Upper lobe of left lung (tissue), 4 donors: ENCODE results near the gene RGS8.

ENCODE experiments used
- CTCF ChIP-seq, 6 experiments: fragments of 450-650 bp in 4 of 6; fragments of 200-600 bp in 2 of 6; sonication (generic) in 2 of 6; IDR thresholded peaks; one replicate each; pipeline ENCODE4 v1.5.1; 2016 to 2019; ENCODE audit warnings: antibody characterized with exemption in 6 of 6
- POLR2AphosphoS5 ChIP-seq, 2 donors: sonication (generic); formaldehyde crosslinking; IDR thresholded peaks; one replicate each; pipeline ENCODE4 v1.5.1; 2017; ENCODE audit warnings: antibody characterized with exemption in 2 of 2

DNA sequence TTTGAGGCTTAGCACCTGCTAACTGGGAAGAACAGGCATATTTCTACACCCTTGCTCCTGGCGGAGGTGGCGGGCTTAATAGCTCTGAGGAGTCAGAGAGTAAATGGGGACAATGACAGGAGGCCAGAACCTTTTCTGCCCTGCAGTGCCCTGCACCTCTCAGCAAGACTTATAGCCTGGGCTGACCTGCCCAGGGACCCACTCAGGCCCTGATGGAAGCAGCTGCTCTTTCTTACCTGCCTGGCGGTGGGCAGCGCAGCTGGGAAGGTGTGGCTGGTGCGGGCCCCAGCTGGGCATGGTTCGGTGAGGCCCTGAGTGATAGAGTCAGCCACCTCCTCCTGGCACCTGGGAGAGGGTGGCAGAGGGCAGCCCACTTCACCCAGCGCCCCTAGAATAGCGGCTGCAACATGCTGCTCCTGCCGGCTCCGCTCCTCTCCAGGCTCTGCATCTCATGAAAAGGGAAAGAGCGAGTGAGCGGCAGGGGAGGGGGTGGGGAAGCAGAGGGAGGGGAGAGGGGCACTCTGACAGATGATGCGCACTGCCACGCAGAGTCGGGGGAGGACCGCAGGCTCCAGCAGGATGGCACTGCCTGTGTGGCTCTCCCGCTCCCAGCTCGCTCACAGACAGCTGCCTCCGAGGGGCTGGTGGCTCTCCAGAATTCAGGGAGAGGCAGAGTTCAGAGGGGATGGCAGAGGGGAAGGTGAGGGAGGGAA, at the start of gene RGS8:
- no peak for TF ChIP-seq CTCF (IDR thresholded peaks at IDR 0.05)
- TF ChIP-seq POLR2AphosphoS5 (IDR thresholded peaks at IDR 0.05) = no peak
